Upper lobe of left lung (tissue), 6 donors: Measurements from ENCODE around the gene MGMT. TPM values are rescaled to one million over a fixed set of nuclear protein-coding genes. Genes with fewer than 3 reads are reported as not detected.

Experiments
- ATAC-seq, 2 donors: fragments of 200-7000 bp; cut with Tn5 transposase; one replicate each; pipeline ENCODE4 v1.9.1; 2022; ENCODE audit warnings: mild to moderate bottlenecking in 2 of 2, moderate library complexity in 2 of 2; ENCODE audit not compliant: low FRiP score in 2 of 2
- DNase-seq, 2 donors: peaks; one replicate each; pipeline ENCODE4 v3.0.0-alpha.2; 2019 to 2020
- H3K27ac ChIP-seq, 4 donors: fragments of 200-600 bp; sonication (generic); one replicate each; pipeline ENCODE4 v1.5.1; 2016 to 2019
- H3K27me3 ChIP-seq, 4 donors: fragments of 200-600 bp; sonication (generic); one replicate each; pipeline ENCODE4 v1.5.1; 2017 to 2019
- H3K36me3 ChIP-seq, 4 donors: fragments of 200-600 bp; sonication (generic); one replicate each; pipeline ENCODE4 v1.5.1; 2016 to 2019
- H3K4me1 ChIP-seq, 4 donors: fragments of 200-600 bp; sonication (generic); one replicate each; pipeline ENCODE4 v1.5.1; 2018 to 2019
- H3K4me3 ChIP-seq, 4 donors: fragments of 200-600 bp; sonication (generic); one replicate each; pipeline ENCODE4 v1.5.1; 2017 to 2019; ENCODE audit warnings: mild to moderate bottlenecking in 2 of 4, moderate library complexity in 1 of 4
- H3K9me3 ChIP-seq, 4 donors: fragments of 200-600 bp; sonication (generic); one replicate each; pipeline ENCODE4 v1.5.1; 2018 to 2019
- EP300 ChIP-seq, 4 donors: sonication (generic); formaldehyde crosslinking; IDR thresholded peaks; one replicate each; pipeline ENCODE4 v1.5.1; 2017; ENCODE audit warnings: antibody characterized with exemption in 4 of 4, control low read depth in 2 of 4
- POLR2A ChIP-seq, 4 donors: fragments of 450-650 bp; IDR thresholded peaks; one replicate each; pipeline ENCODE4 v1.5.1; 2016 to 2017; ENCODE audit warnings: antibody characterized with exemption in 4 of 4, mild to moderate bottlenecking in 2 of 4
- POLR2AphosphoS5 ChIP-seq, 2 donors: sonication (generic); formaldehyde crosslinking; IDR thresholded peaks; one replicate each; pipeline ENCODE4 v1.5.1; 2017; ENCODE audit warnings: antibody characterized with exemption in 2 of 2
- whole genome bisulfite sequencing, 2 donors: methylation state at CpG; one replicate each; pipeline ENCODE4 v1.1.5; 2017 to 2018; 5-methylcytosine and 5-hydroxymethylcytosine counted together
- total RNA-seq, 6 donors: library from RNA; depleted of rRNA in 4 of 6; stranded (reverse); fragments of >200 nt in 4 of 6; gene quantifications; one replicate each; pipeline versions ENCODE4 v1.1.0 to v1.2.1, GENCODE V29; 2016 to 2021
- TF ChIP-seq, protein P1 (sequence below), 6 experiments: fragments of 450-650 bp in 4 of 6; fragments of 200-600 bp in 2 of 6; sonication (generic) in 2 of 6; IDR thresholded peaks; one replicate each; pipeline ENCODE4 v1.5.1; 2016 to 2019; ENCODE audit warnings: antibody characterized with exemption in 6 of 6
- donor health status: DM: no; HTN: no; CAD: no; lungs with moderate emphysema.
- donor health status: DM: no; HTN: yes; CAD: no; lungs with severe emphysema.

The MGMT gene
- total RNA-seq, 6 donors from 2014 or later = 20.9 to 44.0 (median 29.6) TPM

DNA sequence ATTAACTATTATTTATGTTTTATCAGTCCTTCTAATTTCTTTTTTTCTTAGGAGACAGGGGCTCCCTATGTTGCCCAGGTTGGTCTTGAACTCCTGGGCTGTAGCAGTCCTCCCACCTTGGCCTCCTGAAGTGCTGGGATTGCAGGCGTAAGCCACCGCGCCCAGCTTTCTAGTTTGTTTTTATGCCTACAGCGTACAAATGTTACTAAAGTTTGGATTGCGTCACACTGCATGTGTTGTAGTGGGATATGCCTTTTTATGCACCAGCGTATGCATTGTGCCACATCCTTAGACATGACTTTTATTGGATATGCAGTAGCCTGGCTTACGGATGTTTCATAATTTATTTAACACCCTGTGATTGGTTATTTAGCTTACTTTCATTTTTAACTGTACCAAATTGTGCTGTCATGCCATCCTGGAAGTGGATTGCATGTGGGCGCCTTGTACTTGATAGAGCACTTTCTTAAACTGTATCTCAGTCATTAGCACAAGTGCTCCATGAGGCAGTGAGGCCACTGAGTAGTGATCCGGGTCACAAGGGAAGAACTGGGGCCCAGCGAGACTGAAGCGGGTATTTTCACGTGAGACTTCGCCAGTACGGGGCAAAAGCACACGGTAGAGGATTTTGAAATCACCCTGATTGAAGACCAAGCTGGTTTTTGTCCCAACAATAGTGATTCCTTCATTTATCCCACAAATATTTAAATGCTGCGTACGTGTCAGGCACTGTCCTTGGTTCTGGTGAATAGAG is 165.0 kb downstream of the MGMT start:
- H3K27me3 ChIP-seq = no peaks in the 10 kb centered on the region
- H3K4me1 ChIP-seq = peaks cover 0 to 7% (median 0%) of the 10 kb centered on the region in 4 donors
- TF ChIP-seq EP300 (IDR thresholded peaks at IDR 0.05) (no peak), POLR2AphosphoS5 (IDR thresholded peaks at IDR 0.05) (no peak), POLR2A (IDR thresholded peaks at IDR 0.05) (no peak)
- TF ChIP-seq, protein P1, sequence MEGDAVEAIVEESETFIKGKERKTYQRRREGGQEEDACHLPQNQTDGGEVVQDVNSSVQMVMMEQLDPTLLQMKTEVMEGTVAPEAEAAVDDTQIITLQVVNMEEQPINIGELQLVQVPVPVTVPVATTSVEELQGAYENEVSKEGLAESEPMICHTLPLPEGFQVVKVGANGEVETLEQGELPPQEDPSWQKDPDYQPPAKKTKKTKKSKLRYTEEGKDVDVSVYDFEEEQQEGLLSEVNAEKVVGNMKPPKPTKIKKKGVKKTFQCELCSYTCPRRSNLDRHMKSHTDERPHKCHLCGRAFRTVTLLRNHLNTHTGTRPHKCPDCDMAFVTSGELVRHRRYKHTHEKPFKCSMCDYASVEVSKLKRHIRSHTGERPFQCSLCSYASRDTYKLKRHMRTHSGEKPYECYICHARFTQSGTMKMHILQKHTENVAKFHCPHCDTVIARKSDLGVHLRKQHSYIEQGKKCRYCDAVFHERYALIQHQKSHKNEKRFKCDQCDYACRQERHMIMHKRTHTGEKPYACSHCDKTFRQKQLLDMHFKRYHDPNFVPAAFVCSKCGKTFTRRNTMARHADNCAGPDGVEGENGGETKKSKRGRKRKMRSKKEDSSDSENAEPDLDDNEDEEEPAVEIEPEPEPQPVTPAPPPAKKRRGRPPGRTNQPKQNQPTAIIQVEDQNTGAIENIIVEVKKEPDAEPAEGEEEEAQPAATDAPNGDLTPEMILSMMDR (IDR thresholded peaks at IDR 0.05) = no peak
- DNase-seq (no peak), ATAC-seq (no peak)
- 91 to 93% methylated on average over 17 of the region's 17 CpGs for WGBS, 2 donors
- no peaks in the 10 kb centered on the region for H3K36me3 ChIP-seq
- no peak overlapping the region for H3K27ac ChIP-seq
- no peak overlapping the region for H3K4me3 ChIP-seq
- H3K9me3 ChIP-seq = no peaks in the 10 kb centered on the region

GRCh38 chr10:129637010-129637409 is 170.0 kb downstream of the MGMT start:
- 96 to 97% methylated on average over 3 of the region's 3 CpGs for WGBS, 2 donors
- no peak overlapping the region for H3K27ac ChIP-seq
- TF ChIP-seq EP300 (IDR thresholded peaks at IDR 0.05) (no peak), POLR2A (IDR thresholded peaks at IDR 0.05) (no peak), POLR2AphosphoS5 (IDR thresholded peaks at IDR 0.05) (no peak)
- TF ChIP-seq, protein P1 (IDR thresholded peaks at IDR 0.05) = no peak
- H3K4me1 ChIP-seq = no peaks in the 10 kb centered on the region
- H3K4me3 ChIP-seq = no peak overlapping the region
- DNase-seq (no peak), ATAC-seq (no peak)
- no peaks in the 10 kb centered on the region for H3K9me3 ChIP-seq
- H3K27me3 ChIP-seq = no peaks in the 10 kb centered on the region
- H3K36me3 ChIP-seq = no peaks in the 10 kb centered on the region

DNA sequence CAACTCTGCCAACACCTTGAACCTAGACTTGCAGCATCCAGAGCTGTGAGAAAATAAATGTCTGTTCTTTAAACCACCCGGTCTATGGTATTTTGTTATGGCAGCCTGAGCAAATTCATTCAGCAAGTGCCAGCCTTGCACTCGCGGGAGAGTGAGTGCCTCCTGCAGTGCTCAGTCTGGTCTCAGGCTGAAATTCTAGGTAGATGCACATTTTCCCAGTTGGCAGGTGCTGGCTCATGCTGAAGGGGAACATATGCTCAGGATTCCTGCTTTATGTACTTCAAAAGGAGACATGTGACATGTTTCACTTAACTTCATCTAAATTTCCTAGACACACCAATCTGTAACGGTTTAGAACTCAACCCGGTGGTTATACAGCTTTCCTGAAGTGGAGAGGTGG is 170.8 kb downstream of the MGMT start:
- H3K36me3 ChIP-seq = no peaks in the 10 kb centered on the region
- WGBS, 2 donors = 90 to 93% methylated on average over 5 of the region's 5 CpGs
- H3K4me1 ChIP-seq = no peaks in the 10 kb centered on the region
- H3K27me3 ChIP-seq = no peaks in the 10 kb centered on the region
- no peak overlapping the region for H3K27ac ChIP-seq
- TF ChIP-seq EP300 (IDR thresholded peaks at IDR 0.05) (no peak), POLR2A (IDR thresholded peaks at IDR 0.05) (no peak), POLR2AphosphoS5 (IDR thresholded peaks at IDR 0.05) (no peak)
- TF ChIP-seq, protein P1 (IDR thresholded peaks at IDR 0.05) = no peak
- ATAC-seq (no peak), DNase-seq (no peak)
- H3K9me3 ChIP-seq = no peaks in the 10 kb centered on the region
- H3K4me3 ChIP-seq = no peak overlapping the region

GRCh38 chr10:129641351-129641750 is 174.3 kb downstream of the MGMT start:
- no peak for ATAC-seq
- WGBS, 2 donors = 90 to 95% methylated on average over 2 of the region's 2 CpGs
- DNase-seq = no peak

More at GRCh38 chr10:129641351-129641750, 174.3 kb downstream of the MGMT start:
- TF ChIP-seq EP300 (IDR thresholded peaks at IDR 0.05) = no peak
- no peak for TF ChIP-seq POLR2A (IDR thresholded peaks at IDR 0.05)
- TF ChIP-seq POLR2AphosphoS5 (IDR thresholded peaks at IDR 0.05) = no peak
- TF ChIP-seq, protein P1 (IDR thresholded peaks at IDR 0.05) = no peak
- H3K4me3 ChIP-seq = no peak overlapping the region
- no peaks in the 10 kb centered on the region for H3K4me1 ChIP-seq
- H3K27ac ChIP-seq = no peak overlapping the region
- no peaks in the 10 kb centered on the region for H3K9me3 ChIP-seq
- no peaks in the 10 kb centered on the region for H3K36me3 ChIP-seq
- H3K27me3 ChIP-seq = no peaks in the 10 kb centered on the region
